HCT116 (cell line): ENCODE measurements around the gene F10. TPM values are rescaled to one million over a fixed set of nuclear protein-coding genes. Genes with fewer than 3 reads are reported as not detected.

Experiments
- ATAC-seq: fragments of 200-7000 bp; cut with Tn5 transposase; 2 replicates; pipeline ENCODE4 v1.9.1; 2020; ENCODE audit warnings: mild to moderate bottlenecking, moderate library complexity
- BruUV-seq: library from RNA; stranded (reverse); fragments of 400-500 nt; replicated peaks from 2 replicates; lab custom pipeline; 2021; lab: Mats Ljungman, UMichigan
- CTCF ChIA-PET: fragments of 300-600 bp; sonication (Branson Sonifier 250); formaldehyde crosslinking; loops from one replicate; lab custom pipeline; 2021; ENCODE audit warnings: antibody characterized with exemption; lab: Charles Lee
- POLR2A ChIA-PET: fragments of 300-600, 350-600 bp; sonication (Branson Sonifier 250); formaldehyde crosslinking; loops from one replicate; lab custom pipeline; 2021; ENCODE audit warnings: antibody characterized with exemption; lab: Charles Lee
- RAD21 ChIA-PET, 2 experiments: fragments of 300-600 bp; sonication (Branson Sonifier 250); formaldehyde crosslinking; loops; one replicate each; lab custom pipeline; 2023; ENCODE audit warnings: low total read pairs in 2 of 2; ENCODE audit not compliant: uncharacterized antibody in 2 of 2, unreplicated experiment in 2 of 2, low non-redundant PET in 1 of 2; lab: Charles Lee
- DNase-seq: peaks from one replicate; pipeline ENCODE4 v3.0.0-alpha.2; 2010; ENCODE audit warnings: low read depth, low spot score
- H2AFZ ChIP-seq: fragments of 200-600 bp; shearing (Covaris generic), sonication (generic); 2 replicates; pipeline ENCODE4 v1.6.1; 2017; ENCODE audit warnings: low read depth, mixed run types, mixed read lengths, antibody characterized with exemption, low read length; ENCODE audit not compliant: poor library complexity, severe bottlenecking
- H3K27ac ChIP-seq: 2 replicates; pipeline ENCODE4 v1.5.1; 2012; ENCODE audit warnings: low read depth, low read length
- H3K27me3 ChIP-seq: fragments of 200-600 bp; sonication (generic); 2 replicates; pipeline ENCODE4 v1.6.1; 2016; ENCODE audit warnings: mixed run types, low read length, mixed read lengths; ENCODE audit not compliant: insufficient read depth
- H3K36me3 ChIP-seq, 2 experiments: fragments of 200-500 bp in 1 of 2; fragments of 200-600 bp in 1 of 2; sonication (Bioruptor generic) in 1 of 2; sonication (generic) in 1 of 2; 2 replicates each; pipeline versions ENCODE4 v1.5.1 to v1.6.1; 2014 to 2016; ENCODE audit warnings: low read length in 2 of 2, inconsistent platforms in 1 of 2, mixed read lengths in 1 of 2, mixed run types in 1 of 2; ENCODE audit not compliant: insufficient read depth in 2 of 2, control insufficient read depth in 1 of 2
- H3K4me1 ChIP-seq, 2 experiments: fragments of 200-600 bp in 1 of 2; sonication (generic) in 1 of 2; 2 replicates each; pipeline versions ENCODE4 v1.5.1 to v1.6.1; 2012 to 2017; ENCODE audit warnings: low read length in 2 of 2, inconsistent platforms in 1 of 2, mild to moderate bottlenecking in 1 of 2, mixed read lengths in 1 of 2, mixed run types in 1 of 2, moderate library complexity in 1 of 2; ENCODE audit not compliant: insufficient read depth in 2 of 2, control insufficient read depth in 1 of 2
- H3K4me2 ChIP-seq: fragments of 200-600 bp; sonication (generic); 2 replicates; pipeline ENCODE4 v1.6.1; 2017; ENCODE audit warnings: mixed run types, low read length, mixed read lengths
- H3K4me3 ChIP-seq, 2 experiments: fragments of 200-600 bp in 1 of 2; sonication (generic) in 1 of 2; replicated peaks in 1 of 2; 2 replicates each; pipeline ENCODE4 v1.5.1; 2011 to 2016; ENCODE audit warnings: low read length in 2 of 2, control low read depth in 1 of 2, low read depth in 1 of 2, mild to moderate bottlenecking in 1 of 2, mixed read lengths in 1 of 2, mixed run types in 1 of 2
- H3K79me2 ChIP-seq: fragments of 200-600 bp; sonication (generic); 2 replicates; pipeline ENCODE4 v1.6.1; 2017; ENCODE audit warnings: mild to moderate bottlenecking, mixed run types, low read length, moderate library complexity, mixed read lengths; ENCODE audit not compliant: insufficient read depth
- H3K9ac ChIP-seq: fragments of 200-600 bp; sonication (generic); 2 replicates; pipeline ENCODE4 v1.6.1; 2016; ENCODE audit warnings: low read length, mixed read lengths
- H3K9me2 ChIP-seq: fragments of 200-600 bp; sonication (generic), shearing (Covaris generic); 2 replicates; pipeline ENCODE4 v1.6.1; 2017; ENCODE audit warnings: mixed run types, mild to moderate bottlenecking, moderate library complexity; ENCODE audit not compliant: insufficient read depth
- H3K9me3 ChIP-seq, 2 experiments: fragments of 200-500 bp in 1 of 2; fragments of 200-600 bp in 1 of 2; sonication (Bioruptor generic) in 1 of 2; sonication (generic) in 1 of 2; 2 replicates each; pipeline ENCODE4 v1.6.1; 2014 to 2017; ENCODE audit warnings: low read length in 2 of 2, mixed read lengths in 2 of 2, inconsistent platforms in 1 of 2, low read depth in 1 of 2, mild to moderate bottlenecking in 1 of 2, mixed run types in 1 of 2, moderate library complexity in 1 of 2; ENCODE audit not compliant: control insufficient read depth in 1 of 2, insufficient read depth in 1 of 2
- H4K20me1 ChIP-seq: fragments of 200-600 bp; sonication (generic), shearing (Covaris generic); 2 replicates; pipeline ENCODE4 v1.6.1; 2017; ENCODE audit warnings: mixed run types, mild to moderate bottlenecking, moderate library complexity; ENCODE audit not compliant: insufficient read depth
- ATF3 ChIP-seq: IDR thresholded peaks from 2 replicates; pipeline ENCODE4 v1.6.1; 2012
- CEBPB ChIP-seq: IDR thresholded peaks from 2 replicates; pipeline ENCODE4 v1.6.1; 2012; ENCODE audit warnings: low read depth
- EGR1 ChIP-seq: IDR thresholded peaks from 2 replicates; pipeline ENCODE4 v1.6.1; 2012; ENCODE audit warnings: low read depth
- ELF1 ChIP-seq: IDR thresholded peaks from 2 replicates; pipeline ENCODE4 v1.6.1; 2012; ENCODE audit warnings: low read depth, borderline replicate concordance
- EZH2 ChIP-seq: fragments of 200-600 bp; sonication (generic); IDR thresholded peaks from 2 replicates; pipeline ENCODE4 v1.6.1; 2017; ENCODE audit warnings: antibody characterized with exemption, mixed run types
- EZH2phosphoT487 ChIP-seq: fragments of 200-600 bp; IDR thresholded peaks from 2 replicates; pipeline ENCODE4 v1.6.1; 2018; ENCODE audit warnings: antibody characterized with exemption, borderline replicate concordance
- MAX ChIP-seq: IDR thresholded peaks from 2 replicates; pipeline ENCODE4 v1.6.1; 2012
- RAD21 ChIP-seq: IDR thresholded peaks from 2 replicates; pipeline ENCODE4 v1.6.1; 2012; ENCODE audit warnings: low read depth, mild to moderate bottlenecking
- SRF ChIP-seq: IDR thresholded peaks from 2 replicates; pipeline ENCODE4 v1.6.1; 2012; ENCODE audit warnings: low read depth
- TCF7L2 ChIP-seq: IDR thresholded peaks from 2 replicates; pipeline ENCODE4 v1.7.0; 2011; ENCODE audit warnings: borderline replicate concordance, inconsistent platforms; ENCODE audit not compliant: insufficient read depth, insufficient read length; ENCODE audit errors: extremely low read depth
- YY1 ChIP-seq: IDR thresholded peaks from 2 replicates; pipeline ENCODE4 v1.6.1; 2011; ENCODE audit warnings: low read length, low read depth, moderate library complexity, mild to moderate bottlenecking; ENCODE audit not compliant: insufficient replicate concordance; ENCODE audit errors: extremely low read depth
- intact Hi-C: fragments of 100-400 bp; cut with micrococcal nuclease; formaldehyde crosslinking; loops from 2 replicates; pipeline ENCODE4 v1.10.0; 2022
- total RNA-seq: library from RNA; stranded (reverse); gene quantifications from one replicate; pipeline ENCODE4 v1.2.1, GENCODE V29; 2021; ENCODE audit not compliant: unreplicated experiment
- TF ChIP-seq, protein P1 (sequence below), 3 experiments: fragments of 200-600 bp in 1 of 3; sonication (generic) in 1 of 3; IDR thresholded peaks in 2 of 3; conservative IDR thresholded peaks in 1 of 3; 2 replicates each; pipeline ENCODE4 v1.5.1; 2012 to 2017; ENCODE audit warnings: low read depth in 2 of 3, low read length in 2 of 3, antibody characterized with exemption in 1 of 3, borderline replicate concordance in 1 of 3, control low read depth in 1 of 3, mild to moderate bottlenecking in 1 of 3, mixed read lengths in 1 of 3, mixed run types in 1 of 3, moderate library complexity in 1 of 3; ENCODE audit not compliant: insufficient read depth in 1 of 3
- TF ChIP-seq, protein P2 (sequence below): IDR thresholded peaks from 2 replicates; pipeline ENCODE4 v1.6.1; 2011; ENCODE audit warnings: mild to moderate bottlenecking, low read length, moderate library complexity; ENCODE audit not compliant: insufficient replicate concordance; ENCODE audit errors: extremely low read depth

F10 gene
- total RNA-seq, 1 experiment from 2014 or later: 4.0 TPM

DNA sequence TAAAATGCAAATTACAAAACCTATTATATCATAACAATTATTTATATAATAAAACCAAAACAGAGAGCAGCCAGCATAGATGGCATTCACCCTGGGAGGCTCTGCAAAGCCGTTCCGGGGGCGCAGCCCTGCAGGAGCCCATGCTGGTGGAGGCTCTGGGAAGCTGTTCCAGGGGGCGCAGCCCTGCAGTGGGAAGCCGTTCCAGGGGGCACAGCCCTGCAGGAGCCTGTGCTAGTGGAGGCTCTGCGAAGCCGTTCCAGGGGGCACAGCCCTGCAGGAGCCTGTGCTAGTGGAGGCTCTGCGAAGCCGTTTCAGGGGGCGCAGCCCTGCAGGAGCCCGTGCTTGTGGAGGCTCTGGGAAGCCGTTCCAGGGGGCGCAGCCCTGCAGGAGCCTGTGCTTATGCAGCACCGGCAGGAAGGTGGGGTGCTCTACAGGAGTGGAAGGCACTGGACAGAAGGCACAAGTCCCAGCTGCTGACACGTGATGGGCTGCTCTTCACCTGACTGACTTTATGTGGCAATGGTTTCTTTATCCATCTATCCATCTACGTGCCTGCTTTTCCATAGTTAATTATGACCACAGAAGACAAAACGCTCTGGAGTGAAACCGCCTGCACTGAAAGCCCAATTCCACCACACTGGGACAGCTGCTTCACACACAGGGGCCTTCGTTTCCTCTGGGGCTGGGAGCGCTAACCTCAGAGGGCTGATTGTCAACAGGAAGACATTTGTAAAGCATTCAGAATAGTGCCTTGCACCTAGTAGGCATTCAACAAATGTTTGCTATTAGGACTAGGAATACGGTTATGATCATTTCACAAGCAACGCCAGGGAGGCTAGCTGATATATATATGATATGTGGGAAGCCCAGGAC, 62.2 kb downstream of the F10 start:
- no TSS peak for BruUV-seq
- intact Hi-C loops: no loop called here

More for the DNA sequence above, 62.2 kb downstream of the F10 start:
- no peak overlapping the region for H3K4me2 ChIP-seq
- peaks cover 38% of the 10 kb centered on the region for H3K79me2 ChIP-seq
- no peaks in the 10 kb centered on the region for H3K9me2 ChIP-seq
- no peak overlapping the region for H2AFZ ChIP-seq
- ChIA-PET CTCF (no interaction called here), RAD21 (no interaction called here), POLR2A (no interaction called here)
- no peak overlapping the region for H3K27ac ChIP-seq
- no peak overlapping the region for H3K9ac ChIP-seq
- peaks cover 45 to 57% of the 10 kb centered on the region in 2 experiments for H3K36me3 ChIP-seq
- DNase-seq: no peak
- no peak for ATAC-seq
- TF ChIP-seq EGR1: no peak
- no peak for TF ChIP-seq TCF7L2
- no peak for TF ChIP-seq EZH2phosphoT487
- TF ChIP-seq MAX: no peak
- TF ChIP-seq CEBPB: no peak
- no peak for TF ChIP-seq YY1
- no peak for TF ChIP-seq SRF
- TF ChIP-seq, protein P1, sequence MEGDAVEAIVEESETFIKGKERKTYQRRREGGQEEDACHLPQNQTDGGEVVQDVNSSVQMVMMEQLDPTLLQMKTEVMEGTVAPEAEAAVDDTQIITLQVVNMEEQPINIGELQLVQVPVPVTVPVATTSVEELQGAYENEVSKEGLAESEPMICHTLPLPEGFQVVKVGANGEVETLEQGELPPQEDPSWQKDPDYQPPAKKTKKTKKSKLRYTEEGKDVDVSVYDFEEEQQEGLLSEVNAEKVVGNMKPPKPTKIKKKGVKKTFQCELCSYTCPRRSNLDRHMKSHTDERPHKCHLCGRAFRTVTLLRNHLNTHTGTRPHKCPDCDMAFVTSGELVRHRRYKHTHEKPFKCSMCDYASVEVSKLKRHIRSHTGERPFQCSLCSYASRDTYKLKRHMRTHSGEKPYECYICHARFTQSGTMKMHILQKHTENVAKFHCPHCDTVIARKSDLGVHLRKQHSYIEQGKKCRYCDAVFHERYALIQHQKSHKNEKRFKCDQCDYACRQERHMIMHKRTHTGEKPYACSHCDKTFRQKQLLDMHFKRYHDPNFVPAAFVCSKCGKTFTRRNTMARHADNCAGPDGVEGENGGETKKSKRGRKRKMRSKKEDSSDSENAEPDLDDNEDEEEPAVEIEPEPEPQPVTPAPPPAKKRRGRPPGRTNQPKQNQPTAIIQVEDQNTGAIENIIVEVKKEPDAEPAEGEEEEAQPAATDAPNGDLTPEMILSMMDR (IDR thresholded peaks at IDR 0.05 in 2 of 3, conservative IDR thresholded peaks at IDR 0.05 in 1 of 3; ENCODE audit: borderline replicate concordance in 1 of 3, insufficient read depth in 1 of 3, low read depth in 2 of 3, low read length in 2 of 3): no peak
- TF ChIP-seq, protein P2, sequence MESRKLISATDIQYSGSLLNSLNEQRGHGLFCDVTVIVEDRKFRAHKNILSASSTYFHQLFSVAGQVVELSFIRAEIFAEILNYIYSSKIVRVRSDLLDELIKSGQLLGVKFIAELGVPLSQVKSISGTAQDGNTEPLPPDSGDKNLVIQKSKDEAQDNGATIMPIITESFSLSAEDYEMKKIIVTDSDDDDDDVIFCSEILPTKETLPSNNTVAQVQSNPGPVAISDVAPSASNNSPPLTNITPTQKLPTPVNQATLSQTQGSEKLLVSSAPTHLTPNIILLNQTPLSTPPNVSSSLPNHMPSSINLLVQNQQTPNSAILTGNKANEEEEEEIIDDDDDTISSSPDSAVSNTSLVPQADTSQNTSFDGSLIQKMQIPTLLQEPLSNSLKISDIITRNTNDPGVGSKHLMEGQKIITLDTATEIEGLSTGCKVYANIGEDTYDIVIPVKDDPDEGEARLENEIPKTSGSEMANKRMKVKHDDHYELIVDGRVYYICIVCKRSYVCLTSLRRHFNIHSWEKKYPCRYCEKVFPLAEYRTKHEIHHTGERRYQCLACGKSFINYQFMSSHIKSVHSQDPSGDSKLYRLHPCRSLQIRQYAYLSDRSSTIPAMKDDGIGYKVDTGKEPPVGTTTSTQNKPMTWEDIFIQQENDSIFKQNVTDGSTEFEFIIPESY: no peak
- no peak for TF ChIP-seq EZH2
- TF ChIP-seq ELF1: no peak
- no peak for TF ChIP-seq RAD21
- TF ChIP-seq ATF3: no peak
- no peaks in the 10 kb centered on the region for H3K9me3 ChIP-seq
- H3K4me3 ChIP-seq: no peak overlapping the region
- no peaks in the 10 kb centered on the region for H3K27me3 ChIP-seq
- peaks cover 21 to 30% of the 10 kb centered on the region in 2 experiments for H3K4me1 ChIP-seq
- H4K20me1 ChIP-seq: no peaks in the 10 kb centered on the region
